ENCODE data around the gene IVNS1ABP.
"Not testable (repeated sequence)": the region's sequence is repeated elsewhere in the genome, so short reads cannot be mapped to it uniquely, and the experiment has no call there.

Gene IVNS1ABP

DNA sequence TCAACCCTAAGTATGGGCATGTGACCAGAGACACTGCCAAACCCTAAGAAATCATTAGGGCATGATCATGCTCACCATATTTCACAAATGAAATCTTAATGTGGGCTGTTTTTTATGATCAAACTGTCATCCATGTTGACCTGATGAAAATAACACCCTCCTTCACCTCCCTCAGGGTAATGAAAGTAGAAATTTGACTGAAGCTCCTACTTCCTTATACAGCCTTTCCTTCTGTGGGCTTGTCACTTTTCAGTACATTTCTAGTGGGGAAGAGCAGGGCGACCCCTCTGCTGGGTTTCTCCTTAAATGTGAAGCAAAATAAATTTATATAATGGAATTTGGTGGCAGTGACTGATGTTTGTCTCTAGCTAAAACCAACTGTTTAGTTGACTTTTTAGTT lies 25.9 kb downstream of the IVNS1ABP start:
- no peak for DNase-seq

DNA sequence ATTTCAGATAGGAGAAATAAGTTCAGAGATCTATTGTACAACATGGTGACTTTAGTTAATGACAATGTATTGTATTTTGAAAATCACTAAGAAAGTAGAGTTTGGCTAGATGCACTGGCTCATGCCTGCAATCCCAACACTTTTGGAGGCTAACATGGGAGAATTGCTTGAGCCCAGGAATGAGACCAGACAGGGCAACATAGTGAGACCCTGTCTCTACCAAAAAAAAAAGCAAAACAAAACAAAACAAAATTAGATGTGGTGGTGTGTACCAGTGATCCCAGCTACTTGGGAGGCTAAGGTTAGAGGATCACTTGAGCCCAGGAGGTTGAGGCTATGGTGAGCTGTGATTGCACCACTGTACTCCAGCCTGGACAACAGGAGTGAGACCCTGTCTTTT lies 27.2 kb downstream of the IVNS1ABP start:
- DNase-seq = no peak

DNA sequence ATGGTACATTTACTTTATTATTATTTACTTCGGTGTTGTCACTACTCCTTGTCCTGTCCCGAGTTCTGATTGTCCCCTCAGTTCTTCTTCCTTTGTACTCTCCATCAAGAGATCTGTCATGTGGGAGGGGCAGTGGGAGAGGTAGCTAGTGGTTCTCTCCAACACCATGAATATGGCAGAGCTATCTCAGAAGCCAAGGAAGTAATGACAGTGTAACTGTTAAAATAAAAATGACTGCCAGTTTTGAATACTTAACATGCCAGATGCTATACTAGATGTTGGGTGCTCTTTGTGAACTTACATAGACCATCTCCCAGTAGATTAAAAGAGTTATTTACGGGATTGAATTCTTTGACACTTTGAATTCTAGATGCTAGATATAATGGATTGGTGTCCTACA lies 28.6 kb downstream of the IVNS1ABP start:
- DNase-seq = no peak

DNA sequence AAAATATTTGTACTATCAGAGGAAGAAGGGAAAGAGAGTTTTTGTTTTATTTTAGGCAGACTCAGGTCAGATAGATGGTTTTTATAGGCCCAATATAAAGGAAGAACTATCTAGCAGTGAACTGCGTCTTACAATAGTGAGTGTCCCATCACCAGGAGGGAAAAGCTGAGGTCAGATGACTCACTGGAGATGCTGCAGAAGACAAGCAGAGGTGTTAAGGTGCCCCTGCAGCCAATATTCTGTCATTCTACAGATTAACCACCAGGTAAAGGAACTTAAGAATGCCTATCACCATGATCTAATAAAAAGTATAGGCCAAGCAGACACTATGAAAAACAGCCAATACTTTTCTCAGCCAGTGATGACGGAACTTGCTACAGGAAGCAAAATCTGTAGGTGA lies 29.6 kb downstream of the IVNS1ABP start:
- DNase-seq = no peak

DNA sequence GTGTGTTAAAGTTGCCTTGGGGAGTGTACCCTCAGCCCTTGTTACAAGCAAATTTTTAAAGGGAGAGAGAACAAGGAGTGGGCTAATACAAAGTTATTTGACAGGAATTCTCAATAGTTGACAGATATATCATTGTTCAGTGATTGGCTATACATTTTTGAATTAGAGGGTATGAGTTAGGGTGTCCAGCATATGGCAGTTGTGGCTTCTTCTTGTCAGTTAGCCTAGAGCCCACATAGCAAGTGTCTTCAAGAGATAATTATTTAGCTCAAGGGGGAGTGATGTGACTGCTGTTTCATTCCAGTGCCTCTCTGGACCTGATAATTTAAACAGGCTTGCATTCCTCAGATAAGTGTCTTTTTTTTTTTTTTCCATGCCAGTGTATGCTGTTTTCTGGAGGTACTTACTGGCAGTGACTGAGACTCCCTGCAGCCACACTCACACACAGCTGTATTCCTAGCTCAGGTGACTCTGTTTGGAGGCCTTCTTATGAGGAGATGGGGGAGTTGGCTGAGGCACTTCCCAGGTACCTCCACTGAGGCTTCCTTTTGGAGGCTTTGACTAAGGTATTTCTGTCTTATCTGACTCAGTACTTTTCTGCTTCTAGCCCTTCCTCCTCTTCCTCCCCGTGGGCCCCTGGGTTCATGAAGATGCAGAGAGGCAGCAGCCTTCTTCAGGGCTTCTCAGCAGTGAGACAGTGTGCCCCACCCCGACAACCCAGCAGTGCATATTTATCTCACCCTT lies 32.3 kb downstream of the IVNS1ABP start:
- DNase-seq = no peak

DNA sequence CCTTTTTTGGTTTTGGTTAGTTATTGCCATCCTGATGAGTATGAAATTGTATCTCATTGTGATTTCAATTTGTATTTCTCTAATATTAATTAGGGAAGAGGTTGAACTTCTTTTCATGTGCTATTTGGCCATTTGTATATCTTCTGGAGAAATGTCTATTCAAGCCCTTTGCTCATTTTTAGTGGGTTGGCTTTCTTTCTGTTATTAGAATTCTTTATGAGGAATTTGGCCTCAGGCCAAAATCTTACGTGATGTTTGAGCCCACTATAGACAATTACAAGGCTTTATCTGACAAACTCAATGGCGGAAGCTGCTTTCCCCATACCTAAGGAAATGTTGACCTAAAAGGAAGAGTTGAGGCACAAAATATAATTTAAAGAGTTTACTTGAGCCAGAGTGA lies 32.9 kb downstream of the IVNS1ABP start:
- DNase-seq = no peak

DNA sequence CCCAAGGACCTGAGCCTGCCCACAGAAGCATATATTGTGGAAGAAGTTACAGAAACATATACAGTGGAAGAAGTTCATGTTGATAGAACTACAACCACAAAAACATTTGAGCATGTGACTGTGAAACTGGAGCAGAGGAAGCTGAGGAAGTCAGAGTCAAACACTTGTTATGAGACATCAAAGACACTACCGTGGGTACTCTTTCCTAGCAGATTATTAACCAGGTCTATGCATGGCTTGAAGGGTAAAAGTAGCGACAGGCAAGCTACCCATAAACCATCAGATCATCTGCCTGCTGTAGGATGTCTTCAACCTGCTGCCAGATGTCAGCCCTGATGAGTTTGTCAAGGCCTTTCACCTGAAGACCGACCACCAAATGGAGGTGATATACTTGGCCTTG lies 35.8 kb downstream of the IVNS1ABP start:
- DNase-seq = no peak

DNA sequence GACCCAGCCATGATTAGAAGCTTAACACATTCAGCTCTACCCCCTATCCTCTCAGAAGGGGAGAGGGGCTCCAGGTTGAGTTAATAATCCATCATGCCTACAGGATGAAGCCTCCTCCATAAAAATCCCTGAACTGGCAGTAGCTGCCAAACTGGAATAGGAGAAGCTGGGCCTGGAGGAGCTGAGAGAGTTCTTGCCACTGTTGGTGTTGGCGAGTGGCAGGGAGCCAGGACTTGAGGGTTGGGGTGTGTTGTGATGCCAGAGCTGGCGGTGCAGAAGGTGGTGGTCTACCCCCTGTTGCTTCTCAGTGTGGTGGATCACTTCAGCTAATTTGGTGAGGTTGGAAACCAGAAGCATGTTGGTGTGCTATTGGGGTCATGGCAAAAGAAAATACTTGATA lies 36.5 kb downstream of the IVNS1ABP start:
- no peak for DNase-seq

DNA sequence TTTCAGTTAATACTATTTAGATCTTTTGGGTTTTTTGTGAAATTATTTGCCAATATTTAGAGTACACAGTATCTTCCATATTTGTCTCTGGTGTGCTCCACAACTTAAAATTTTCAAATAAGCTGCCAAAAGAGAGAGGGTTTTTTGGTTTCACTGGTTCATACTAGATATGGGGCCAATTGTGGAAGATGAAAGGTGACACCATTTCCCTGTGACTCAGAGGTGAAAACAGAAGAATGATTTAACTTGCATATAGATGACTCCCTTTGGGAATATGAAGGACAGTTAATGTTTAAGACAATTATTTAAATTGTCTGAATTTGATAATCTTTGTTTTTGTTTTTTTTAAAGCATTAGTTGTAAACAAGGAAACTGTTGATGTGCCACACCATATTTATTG lies 37.5 kb downstream of the IVNS1ABP start:
- DNase-seq = no peak

DNA sequence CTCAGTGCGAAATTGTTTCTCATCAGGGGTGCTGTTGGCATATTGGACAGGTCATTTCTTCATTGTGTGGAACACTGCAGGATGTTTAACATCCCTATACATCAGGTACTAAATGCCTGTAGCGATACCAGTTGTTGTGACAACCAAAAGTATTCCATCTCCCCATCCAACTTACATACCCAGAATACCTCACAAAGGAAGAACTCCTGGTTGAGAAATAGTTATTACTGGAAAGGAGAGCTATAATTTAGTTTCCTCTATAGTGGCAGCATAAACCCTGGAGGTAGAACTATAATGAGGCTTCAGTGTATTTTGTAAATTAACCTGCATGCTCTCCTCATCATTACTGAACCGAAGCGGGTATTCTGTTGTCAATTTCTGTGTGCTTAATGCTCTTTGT lies 45.1 kb downstream of the IVNS1ABP start:
- no peak for DNase-seq

DNA sequence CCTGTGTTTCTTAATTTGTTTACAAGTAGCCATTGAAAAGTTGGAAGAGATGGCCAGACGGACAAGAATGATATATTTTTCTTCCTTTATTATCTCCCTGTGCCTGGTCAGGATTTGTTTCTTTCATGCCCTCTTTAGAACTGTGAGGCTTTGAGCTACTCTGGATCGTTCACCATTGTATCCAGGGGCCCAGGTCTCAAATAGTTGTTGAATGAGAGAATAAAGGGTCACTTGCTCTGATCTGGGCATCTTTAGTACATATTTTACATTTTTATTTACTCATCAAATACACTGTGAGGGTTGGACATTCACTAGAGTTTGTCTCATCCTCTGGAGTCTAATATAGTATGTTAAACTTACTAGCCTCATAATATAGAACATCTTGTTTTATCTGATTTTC lies 48.7 kb downstream of the IVNS1ABP start:
- DNase-seq = no peak

DNA sequence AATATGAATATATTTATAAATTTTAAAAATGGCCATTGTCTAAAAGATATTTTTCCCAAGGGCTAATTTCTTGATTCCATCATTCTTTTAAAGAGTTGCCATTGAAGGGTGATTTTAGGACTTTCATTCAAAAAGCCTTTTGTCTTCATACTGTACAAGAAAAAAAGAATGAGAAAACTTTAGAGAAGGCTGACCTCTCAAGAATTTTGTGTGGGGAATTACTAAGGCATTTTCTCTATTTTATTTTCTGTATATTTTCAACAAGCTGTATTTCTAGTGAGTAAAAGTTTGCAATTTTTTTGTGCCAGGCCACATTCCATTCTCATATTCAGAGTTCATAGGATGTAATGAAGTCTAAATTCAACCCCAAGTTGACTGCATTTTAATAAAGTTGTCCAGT lies 49.3 kb downstream of the IVNS1ABP start:
- DNase-seq = no peak

DNA sequence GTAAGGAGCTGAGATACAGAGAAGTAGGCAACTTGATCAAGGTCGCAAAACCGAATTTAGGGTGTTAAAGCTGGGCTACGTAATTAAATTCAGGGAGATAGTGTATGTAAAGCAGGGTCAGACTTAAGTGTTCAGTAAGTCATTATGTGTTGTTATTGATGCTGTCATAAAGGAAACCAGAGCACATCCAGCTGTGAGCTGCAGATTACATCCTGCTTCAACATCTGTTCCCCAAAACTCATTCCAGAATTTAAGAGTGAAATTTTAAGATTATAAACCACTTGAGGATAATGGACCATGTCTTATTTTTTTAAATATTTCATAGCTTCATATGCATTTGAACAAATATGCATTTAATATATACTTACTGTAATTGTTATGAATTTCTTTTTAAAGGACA lies 49.7 kb downstream of the IVNS1ABP start:
- DNase-seq = no peak

DNA sequence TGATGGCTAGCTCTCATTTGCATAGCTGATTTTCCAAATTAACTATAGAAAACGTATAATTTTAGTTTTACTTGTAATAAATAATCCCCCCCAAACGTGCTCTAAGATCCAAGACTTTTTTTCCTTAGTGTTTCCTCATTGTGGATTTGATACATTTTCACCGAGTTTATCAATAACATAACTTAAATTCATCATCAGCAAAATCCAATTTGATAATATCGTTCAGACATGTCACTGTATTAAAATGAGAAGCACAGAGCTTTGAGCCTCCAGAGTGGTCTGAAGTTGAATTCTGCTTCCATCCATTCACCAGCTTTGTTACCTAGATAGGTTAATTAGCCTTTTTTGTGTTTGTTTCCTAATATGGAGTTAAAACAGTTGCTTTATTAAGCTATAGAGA lies 51.7 kb downstream of the IVNS1ABP start:
- DNase-seq = no peak

DNA sequence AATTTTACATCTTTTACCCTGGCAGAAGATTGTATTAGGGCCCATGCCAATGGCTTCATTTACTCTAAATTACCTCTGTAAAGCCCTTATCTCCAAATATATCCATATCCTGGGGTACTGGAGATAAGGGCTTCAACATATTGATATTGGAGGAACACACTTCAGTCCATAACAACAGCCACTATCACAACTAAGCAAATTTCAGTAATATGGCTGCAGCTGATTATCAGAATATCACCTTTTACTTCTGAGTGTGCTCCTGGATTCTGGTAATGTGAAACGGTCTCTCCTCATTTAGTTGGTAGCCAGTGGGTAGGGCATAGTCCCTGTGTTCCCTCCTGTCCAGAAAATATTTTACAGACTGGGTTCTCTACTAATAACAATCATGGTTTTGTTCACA lies 53.3 kb downstream of the IVNS1ABP start:
- no peak for DNase-seq

DNA sequence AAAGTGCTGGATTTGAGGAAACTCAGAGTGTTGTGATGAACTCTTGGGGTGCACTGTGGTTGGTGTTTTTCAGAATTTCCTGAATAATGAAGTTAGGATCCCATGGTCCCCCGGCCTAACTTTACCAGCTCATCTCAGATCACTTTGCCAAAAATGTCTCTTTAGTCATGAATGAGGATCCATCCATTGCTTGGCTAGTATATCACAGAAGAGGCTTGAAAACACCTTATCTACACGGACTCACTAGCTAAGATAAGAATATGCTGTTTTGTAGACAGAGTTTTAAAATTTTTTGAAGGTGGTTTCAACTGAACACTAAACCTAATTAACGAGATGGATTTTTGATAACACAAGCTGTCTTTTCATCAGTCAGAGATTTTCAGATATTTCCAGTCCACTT lies 53.8 kb downstream of the IVNS1ABP start:
- DNase-seq = no peak

DNA sequence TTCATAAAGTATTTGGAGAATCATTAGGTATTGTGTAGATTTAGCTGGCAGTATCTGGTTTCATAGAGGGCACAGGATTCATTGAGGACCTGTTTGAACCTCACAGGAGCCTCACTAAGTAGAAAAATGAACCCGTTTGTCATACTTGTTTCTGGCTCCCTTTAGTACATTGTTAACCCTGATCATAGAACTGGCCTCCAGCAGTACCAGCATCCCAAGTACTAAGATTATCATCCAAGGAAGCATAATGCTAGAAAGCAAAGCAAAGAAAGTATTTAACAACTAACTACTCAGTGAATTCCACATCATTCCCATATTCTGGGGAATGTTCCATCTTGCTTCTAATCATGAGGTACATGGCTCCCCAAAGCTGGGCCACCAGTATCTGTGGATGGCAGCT lies 54.9 kb downstream of the IVNS1ABP start:
- no peak for DNase-seq

DNA sequence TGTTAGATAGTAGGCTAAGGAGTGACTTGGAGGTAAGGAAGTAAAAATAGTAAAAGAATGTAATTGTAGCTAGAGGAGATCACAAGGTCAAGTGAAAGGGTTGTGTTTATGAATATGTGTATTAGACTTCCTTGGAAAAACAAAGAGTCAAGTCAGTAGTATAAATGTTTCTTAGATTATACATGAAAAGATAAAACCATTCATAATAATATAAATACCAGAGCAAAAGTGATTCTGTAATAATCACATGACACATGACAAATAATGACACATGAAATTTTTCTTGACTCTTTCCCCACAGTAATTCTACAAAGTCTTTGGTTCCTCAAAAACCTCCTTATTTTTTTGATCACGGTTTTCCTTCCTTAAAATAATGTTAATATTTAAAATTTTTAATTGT lies 56.4 kb downstream of the IVNS1ABP start:
- DNase-seq = no peak

DNA sequence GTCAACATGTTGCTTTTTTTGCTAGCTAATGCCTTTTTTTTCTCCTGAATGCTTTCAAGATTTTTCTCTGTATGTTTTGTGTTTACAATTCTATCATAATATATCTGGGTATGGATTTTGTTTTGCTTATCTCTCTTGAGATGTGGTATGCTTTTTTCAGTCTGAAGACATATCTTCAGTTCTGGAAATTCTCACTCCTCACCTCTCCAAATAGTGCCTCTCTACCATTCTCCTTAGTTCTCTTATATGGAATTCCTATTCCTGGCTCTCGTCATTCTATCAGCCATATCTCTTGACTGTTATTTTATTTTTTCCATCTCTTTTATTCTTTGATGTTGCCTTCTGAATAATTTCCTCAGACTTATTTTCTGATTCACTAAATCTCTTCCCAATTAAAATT lies 58.4 kb downstream of the IVNS1ABP start:
- DNase-seq = no peak

DNA sequence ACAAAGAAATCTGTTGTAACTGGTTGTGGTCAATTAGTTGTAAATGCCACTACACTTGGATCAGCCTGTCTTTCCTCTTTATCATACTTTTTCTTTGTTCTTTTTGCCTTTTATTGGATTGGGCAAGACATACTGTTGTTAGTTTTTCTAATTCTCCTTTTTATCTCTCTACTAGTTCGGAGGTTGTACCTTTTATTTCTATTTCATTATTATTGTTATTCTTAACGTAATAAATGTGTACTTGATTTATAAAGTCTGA lies 59.2 kb downstream of the IVNS1ABP start:
- no peak for DNase-seq

DNA sequence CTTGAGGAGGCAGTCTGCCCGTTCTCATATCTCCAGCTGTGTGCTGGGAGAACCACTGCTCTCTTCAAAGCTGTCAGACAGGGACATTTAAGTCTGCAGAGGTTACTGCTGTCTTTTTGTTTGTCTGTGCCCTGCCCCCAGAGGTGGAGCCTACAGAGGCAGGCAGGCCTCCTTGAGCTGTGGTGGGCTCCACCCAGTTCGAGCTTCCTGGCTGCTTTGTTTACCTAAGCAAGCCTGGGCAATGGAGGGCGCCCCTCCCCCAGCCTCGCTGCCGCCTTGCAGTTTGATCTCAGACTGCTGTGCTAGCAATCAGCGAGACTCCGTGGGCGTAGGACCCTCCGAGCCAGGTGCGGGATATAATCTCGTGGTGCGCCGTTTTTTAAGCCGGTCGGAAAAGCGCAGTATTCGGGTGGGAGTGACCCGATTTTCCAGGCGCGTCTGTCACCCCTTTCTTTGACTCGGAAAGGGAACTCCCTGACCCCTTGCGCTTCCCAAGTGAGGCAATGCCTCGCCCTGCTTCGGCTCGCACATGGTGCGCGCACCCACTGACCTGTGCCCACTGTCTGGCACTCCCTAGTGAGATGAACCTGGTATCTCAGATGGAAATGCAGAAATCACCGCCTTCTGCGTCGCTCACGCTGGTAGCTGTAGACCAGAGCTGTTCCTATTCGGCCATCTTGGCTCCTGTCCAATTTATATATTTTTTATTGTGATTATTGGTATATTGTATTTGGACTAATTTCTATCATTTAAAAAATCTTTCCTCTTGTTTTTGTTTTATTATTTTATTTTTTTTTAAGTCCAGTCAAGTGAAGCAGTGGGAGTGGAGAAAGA lies 59.7 kb downstream of the IVNS1ABP start:
- not testable (repeated sequence) for DNase-seq

DNA sequence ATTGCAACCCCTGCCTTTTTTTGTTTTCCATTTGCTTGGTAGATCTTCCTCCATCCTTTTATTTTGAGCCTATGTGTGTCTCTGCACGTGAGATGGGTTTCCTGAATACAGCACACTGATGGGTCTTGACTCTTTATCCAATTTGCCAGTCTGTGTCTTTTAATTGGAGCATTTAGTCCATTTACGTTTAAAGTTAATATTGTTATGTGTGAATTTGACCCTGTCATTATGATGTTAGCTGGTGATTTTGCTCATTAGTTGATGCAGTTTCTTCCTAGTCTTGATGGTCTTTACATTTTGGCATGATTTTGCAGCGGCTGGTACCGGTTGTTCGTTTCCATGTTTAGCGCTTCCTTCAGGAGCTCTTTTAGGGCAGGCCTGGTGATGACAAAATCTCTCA lies 61.4 kb downstream of the IVNS1ABP start:
- not testable (repeated sequence) for DNase-seq

DNA sequence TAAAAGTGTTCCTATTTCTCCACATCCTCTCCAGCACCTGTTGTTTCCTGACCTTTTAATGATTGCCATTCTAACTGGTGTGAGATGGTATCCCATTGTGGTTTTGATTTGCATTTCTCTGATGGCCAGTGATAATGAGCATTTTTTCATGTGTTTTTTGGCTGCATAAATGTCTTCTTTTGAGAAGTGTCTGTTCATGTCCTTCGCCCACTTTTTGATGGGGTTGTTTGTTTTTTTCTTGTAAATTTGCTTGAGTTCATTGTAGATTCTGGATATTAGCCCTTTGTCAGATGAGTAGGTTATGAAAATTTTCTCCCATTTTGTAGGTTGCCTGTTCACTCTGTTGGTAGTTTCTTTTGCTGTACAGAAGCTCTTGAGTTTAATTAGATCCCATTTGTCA lies 64.6 kb downstream of the IVNS1ABP start:
- DNase-seq = not testable (repeated sequence)

DNA sequence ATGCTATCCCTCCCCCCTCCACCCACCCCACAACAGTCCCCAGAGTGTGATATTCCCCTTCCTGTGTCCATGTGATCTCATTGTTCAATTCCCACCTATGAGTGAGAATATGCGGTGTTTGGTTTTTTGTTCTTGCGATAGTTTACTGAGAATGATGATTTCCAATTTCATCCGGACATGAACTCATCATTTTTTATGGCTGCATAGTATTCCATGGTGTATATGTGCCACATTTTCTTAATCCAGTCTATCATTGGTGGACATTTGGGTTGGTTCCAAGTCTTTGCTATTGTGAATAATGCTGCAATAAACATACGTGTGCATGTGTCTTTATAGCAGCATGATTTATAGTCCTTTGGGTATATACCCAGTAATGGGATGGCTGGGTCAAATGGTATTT lies 65.1 kb downstream of the IVNS1ABP start:
- DNase-seq = not testable (repeated sequence)

DNA sequence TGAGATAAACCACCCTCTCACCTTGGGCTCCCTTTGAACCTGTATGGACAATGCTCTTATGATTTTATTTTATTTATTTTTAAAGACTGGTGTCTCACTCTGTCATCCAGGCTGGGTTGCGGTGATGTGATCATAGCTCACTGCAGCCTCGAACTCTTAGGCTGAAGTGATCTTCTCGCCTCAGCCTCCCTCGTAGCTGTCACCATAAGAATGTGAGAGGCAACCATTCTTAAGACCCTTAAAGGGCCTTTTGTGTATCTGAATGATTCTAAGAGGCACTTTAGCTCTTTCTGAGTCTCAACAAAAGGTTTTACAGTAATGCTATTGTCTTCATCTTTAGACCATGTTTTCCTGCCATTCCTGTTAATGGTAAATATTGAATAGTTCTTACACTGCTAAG lies 67.0 kb downstream of the IVNS1ABP start:
- no peak for DNase-seq

Data from RPMI8226 (cell line).